DND-41 (cell line): ENCODE data around the gene PLEKHA4.

Source experiments
- ATAC-seq: fragments of 200-7000 bp; cut with Tn5 transposase; 3 replicates; pipeline ENCODE4 v1.9.1; 2021; ENCODE audit warnings: low read depth; ENCODE audit not compliant: insufficient read depth
- DNase-seq: peaks from one replicate; pipeline ENCODE4 v3.0.0-alpha.2; 2020
- H2AFZ ChIP-seq: 2 replicates; pipeline ENCODE4 v1.6.0; 2012; ENCODE audit warnings: low read depth, low read length
- H3K27ac ChIP-seq: 2 replicates; pipeline ENCODE4 v1.5.1; 2012; ENCODE audit warnings: low read length, inconsistent platforms
- H3K27me3 ChIP-seq: fragments of 200-600 bp; sonication (generic); 2 replicates; pipeline ENCODE4 v1.6.0; 2012; ENCODE audit warnings: low read length, mild to moderate bottlenecking, inconsistent platforms; ENCODE audit not compliant: insufficient read depth, poor library complexity
- H3K36me3 ChIP-seq: 2 replicates; pipeline ENCODE4 v1.5.1; 2012; ENCODE audit warnings: low read length, inconsistent platforms; ENCODE audit not compliant: insufficient read depth
- H3K4me1 ChIP-seq: 2 replicates; pipeline ENCODE4 v1.5.1; 2012; ENCODE audit warnings: mild to moderate bottlenecking, low read length; ENCODE audit not compliant: insufficient read depth
- H3K4me2 ChIP-seq: 2 replicates; pipeline ENCODE4 v1.6.0; 2012; ENCODE audit warnings: mild to moderate bottlenecking, moderate library complexity, low read length, inconsistent platforms; ENCODE audit not compliant: insufficient read depth
- H3K4me3 ChIP-seq, 2 experiments: fragments of 200-600 bp in 1 of 2; shearing (Covaris generic) in 1 of 2; 2 replicates each; pipeline ENCODE4 v1.5.1; 2012 to 2016; ENCODE audit warnings: inconsistent platforms in 2 of 2, low read length in 2 of 2, mild to moderate bottlenecking in 2 of 2, low read depth in 1 of 2, moderate library complexity in 1 of 2
- H3K79me2 ChIP-seq: 2 replicates; pipeline ENCODE4 v1.6.0; 2012; ENCODE audit warnings: low read length, inconsistent platforms; ENCODE audit not compliant: insufficient read depth
- H3K9ac ChIP-seq: 2 replicates; pipeline ENCODE4 v1.6.0; 2012; ENCODE audit warnings: low read depth, mild to moderate bottlenecking, inconsistent platforms, low read length, moderate library complexity
- H3K9me3 ChIP-seq: 2 replicates; pipeline ENCODE4 v1.5.1; 2012; ENCODE audit warnings: low read length, moderate library complexity, mild to moderate bottlenecking, inconsistent platforms; ENCODE audit not compliant: insufficient read depth, severe bottlenecking
- H4K20me1 ChIP-seq: 2 replicates; pipeline ENCODE4 v1.6.0; 2012; ENCODE audit warnings: low read length; ENCODE audit not compliant: insufficient read depth
- CTCF ChIP-seq: IDR thresholded peaks from 2 replicates; pipeline ENCODE4 v1.5.1; 2012; ENCODE audit warnings: borderline replicate concordance, low read length, moderate library complexity, mild to moderate bottlenecking; ENCODE audit not compliant: poor library complexity, severe bottlenecking; ENCODE audit errors: extremely low read depth
- EZH2 ChIP-seq: IDR thresholded peaks from 3 replicates; pipeline ENCODE4 v1.6.1; 2012; ENCODE audit warnings: borderline replicate concordance, low read depth, mild to moderate bottlenecking, moderate library complexity, low read length, inconsistent platforms; ENCODE audit not compliant: severe bottlenecking

The PLEKHA4 gene

GRCh38 chr19:48822514-48822913, 45.9 kb downstream of the PLEKHA4 start:
- Histone ChIP-seq H3K4me2 (no peak overlapping the region), H3K36me3 (peaks cover 6% of the 10 kb centered on the region; the same call in 1 of the 2 replicates), H3K27ac (no peak overlapping the region), H3K4me3 (no peak overlapping the region), H3K27me3 (no peaks in the 10 kb centered on the region), H3K9ac (no peak overlapping the region), H3K9me3 (no peaks in the 10 kb centered on the region), H2AFZ (no peak overlapping the region), H3K4me1 (no peaks in the 10 kb centered on the region), H4K20me1 (no peaks in the 10 kb centered on the region), H3K79me2 (no peaks in the 10 kb centered on the region)
- no peak for TF ChIP-seq EZH2
- no peak for TF ChIP-seq CTCF
- DNase-seq (no peak), ATAC-seq (no peak)

- Histone ChIP-seq H3K4me3 (no peak overlapping the region), H3K27me3 (no peaks in the 10 kb centered on the region), H3K79me2 (no peaks in the 10 kb centered on the region), H3K4me1 (no peaks in the 10 kb centered on the region), H3K4me2 (no peak overlapping the region), H2AFZ (no peak overlapping the region), H3K36me3 (peaks cover 6% of the 10 kb centered on the region; the same call in 1 of the 2 replicates), H3K27ac (no peak overlapping the region), H3K9me3 (no peaks in the 10 kb centered on the region), H3K9ac (no peak overlapping the region), H4K20me1 (no peaks in the 10 kb centered on the region)
- TF ChIP-seq CTCF (no peak), EZH2 (no peak)
- DNase-seq (no peak), ATAC-seq (no peak)
Observed at GRCh38 chr19:48821633-48822032, 46.8 kb downstream of the PLEKHA4 start.

- Histone ChIP-seq H3K36me3 (peaks cover 6% of the 10 kb centered on the region; the same call in 1 of the 2 replicates), H3K27me3 (no peaks in the 10 kb centered on the region), H2AFZ (no peak overlapping the region), H4K20me1 (no peaks in the 10 kb centered on the region), H3K79me2 (no peaks in the 10 kb centered on the region), H3K9ac (no peak overlapping the region), H3K4me1 (no peaks in the 10 kb centered on the region), H3K4me3 (no peak overlapping the region), H3K9me3 (no peaks in the 10 kb centered on the region), H3K27ac (no peak overlapping the region), H3K4me2 (no peak overlapping the region)
- ATAC-seq (no peak), DNase-seq (no peak)
- TF ChIP-seq CTCF = no peak
- no peak for TF ChIP-seq EZH2
Observed at GRCh38 chr19:48819366-48819816, 49.0 kb downstream of the PLEKHA4 start.
